Muscle of back (tissue), 11 donors: ENCODE results near the gene USP3. TPM values are rescaled to one million over a fixed set of nuclear protein-coding genes. Genes with fewer than 3 reads are reported as not detected.

Experiments
- DNase-seq, 3 donors: peaks; one replicate each; pipeline versions ENCODE4 v3.0.0 to v3.0.0-alpha.2; 2013
- polyA plus RNA-seq, 10 donors: library from polyadenylated mRNA; unstranded; fragments of 120-200 nt; gene quantifications; one replicate each; pipeline ENCODE4 v1.2.1, GENCODE V29; 2013; ENCODE audit not compliant: insufficient read length in 10 of 10

Gene USP3
- polyA plus RNA-seq, 10 donors = 15.2 to 31.4 (median 21.7) TPM

- DNase-seq = no peak
Observed at GRCh38 chr15:63538876-63539275, 34.5 kb downstream of the USP3 start.

GRCh38 chr15:63539521-63539920, 35.1 kb downstream of the USP3 start:
- DNase-seq = peak in 1 of 3 donors; percentile 43

GRCh38 chr15:63539998-63540397, 35.6 kb downstream of the USP3 start:
- DNase-seq = no peak

- no peak for DNase-seq
Observed at GRCh38 chr15:63540449-63540848, 36.1 kb downstream of the USP3 start.

- no peak for DNase-seq
Observed at GRCh38 chr15:63544258-63545026, 40.0 kb downstream of the USP3 start.

- DNase-seq = no peak
Observed at GRCh38 chr15:63545520-63545919, 41.1 kb downstream of the USP3 start.

- DNase-seq = no peak
Observed at GRCh38 chr15:63551400-63551799, 47.0 kb downstream of the USP3 start.

GRCh38 chr15:63553388-63553791, 49.0 kb downstream of the USP3 start:
- DNase-seq = peak; percentile 27 to 90 (median 63)

GRCh38 chr15:63554337-63554927, 50.0 kb downstream of the USP3 start:
- no peak for DNase-seq

GRCh38 chr15:63555507-63555906, 51.1 kb downstream of the USP3 start:
- no peak for DNase-seq

- DNase-seq = no peak
Observed at GRCh38 chr15:63556246-63556645, 51.9 kb downstream of the USP3 start.

- DNase-seq = no peak
Observed at GRCh38 chr15:63556736-63557135, 52.3 kb downstream of the USP3 start.

GRCh38 chr15:63559753-63560152, 55.4 kb downstream of the USP3 start:
- no peak for DNase-seq

GRCh38 chr15:63560741-63561448, 56.5 kb downstream of the USP3 start:
- DNase-seq = no peak

GRCh38 chr15:63564093-63564492, 59.7 kb downstream of the USP3 start:
- no peak for DNase-seq

- DNase-seq = no peak
Observed at GRCh38 chr15:63565536-63566186, 61.3 kb downstream of the USP3 start.

GRCh38 chr15:63572749-63573464, 68.5 kb downstream of the USP3 start:
- no peak for DNase-seq

- no peak for DNase-seq
Observed at GRCh38 chr15:63573533-63573932, 69.1 kb downstream of the USP3 start.

- no peak for DNase-seq
Observed at GRCh38 chr15:63575312-63575711, 70.9 kb downstream of the USP3 start.

- no peak for DNase-seq
Observed at GRCh38 chr15:63576441-63576840, 72.0 kb downstream of the USP3 start.

- no peak for DNase-seq
Observed at GRCh38 chr15:63582179-63582578, 77.8 kb downstream of the USP3 start.
